Activated naive CD4-positive, alpha-beta T cell treated with anti-CD3 and anti-CD28 coated beads, Interleukin-2, amount 10 ng/mL, durations not matched to agents 7 days and 5 days (primary cell): ENCODE data around the gene CHRNA10.

Experiments used
- CTCF ChIA-PET: fragments of 350-600 bp; sonication (Branson Sonifier 250); formaldehyde crosslinking; loops from one replicate; lab custom pipeline; 2021; ENCODE audit warnings: antibody characterized with exemption; lab: Charles Lee
- DNase-seq: peaks from one replicate; pipeline ENCODE4 v3.0.0-alpha.2; 2020
- H3K27ac Mint-ChIP-seq: one replicate; pipeline ENCODE4 v1.8.0; 2021; ENCODE audit warnings: mild to moderate bottlenecking, moderate library complexity, mixed read lengths
- H3K27me3 Mint-ChIP-seq: one replicate; pipeline ENCODE4 v1.8.0; 2021; ENCODE audit warnings: mild to moderate bottlenecking, mixed read lengths
- H3K36me3 Mint-ChIP-seq: one replicate; pipeline ENCODE4 v1.8.0; 2021; ENCODE audit warnings: mixed read lengths
- H3K4me1 Mint-ChIP-seq: one replicate; pipeline ENCODE4 v1.8.0; 2021; ENCODE audit warnings: mixed read lengths
- H3K4me3 Mint-ChIP-seq: one replicate; pipeline ENCODE4 v1.8.0; 2021; ENCODE audit warnings: mild to moderate bottlenecking, moderate library complexity, mixed read lengths
- H3K9me3 Mint-ChIP-seq: one replicate; pipeline ENCODE4 v1.8.0; 2021; ENCODE audit warnings: mixed read lengths

Gene CHRNA10

GRCh38 chr11:3671334-3672254 is at the start of gene CHRNA10:
CHRNA10 (minus strand) TSS chr11:3671384; CDS start chr11:3671312, 72 bp downstream.
- Mint-ChIP-seq H3K4me1 (no peaks in the 10 kb centered on the region), H3K27me3 (no peaks in the 10 kb centered on the region), H3K36me3 (peaks cover 48% of the 10 kb centered on the region), H3K27ac (peak within 1 kb of the TSS; percentile 81), H3K9me3 (no peaks in the 10 kb centered on the region), H3K4me3 (no peak within 1 kb of the TSS)
- no peak for DNase-seq
- CTCF ChIA-PET = no interaction called here

- no peaks in the 10 kb centered on the region for H3K9me3 Mint-ChIP-seq
- no peaks in the 10 kb centered on the region for H3K4me1 Mint-ChIP-seq
- H3K4me3 Mint-ChIP-seq = no peak overlapping the region
- no peak for DNase-seq
- peaks cover 40% of the 10 kb centered on the region for H3K36me3 Mint-ChIP-seq
- H3K27ac Mint-ChIP-seq = no peak overlapping the region
- CTCF ChIA-PET = interaction anchor here (2.2 kb wide), 1 partner anchor 96 kb away, joined by 8 read pairs; the partner anchor contains the start of gene PGAP2
- H3K27me3 Mint-ChIP-seq = no peaks in the 10 kb centered on the region
Observed at GRCh38 chr11:3712274-3712673, 41.1 kb upstream of the CHRNA10 start.

- Mint-ChIP-seq H3K9me3 (no peaks in the 10 kb centered on the region), H3K27me3 (no peaks in the 10 kb centered on the region), H3K4me1 (no peaks in the 10 kb centered on the region), H3K36me3 (peaks cover 40% of the 10 kb centered on the region), H3K27ac (no peak overlapping the region), H3K4me3 (no peak overlapping the region)
- DNase-seq = no peak
- CTCF ChIA-PET = interaction anchor here (2.2 kb wide), 1 partner anchor 98 kb away, joined by 8 read pairs; the partner anchor contains the start of gene PGAP2
Observed at GRCh38 chr11:3710485-3711259, 39.5 kb upstream of the CHRNA10 start.

GRCh38 chr11:3709977-3710376 is 38.8 kb upstream of the CHRNA10 start:
- no peak for DNase-seq
- no peaks in the 10 kb centered on the region for H3K27me3 Mint-ChIP-seq
- CTCF ChIA-PET = interaction anchor here (2.2 kb wide), 1 partner anchor 98 kb away, joined by 8 read pairs; the partner anchor contains the start of gene PGAP2
- H3K4me1 Mint-ChIP-seq = no peaks in the 10 kb centered on the region
- H3K36me3 Mint-ChIP-seq = peaks cover 41% of the 10 kb centered on the region
- H3K9me3 Mint-ChIP-seq = no peaks in the 10 kb centered on the region
- H3K27ac Mint-ChIP-seq = no peak overlapping the region
- no peak overlapping the region for H3K4me3 Mint-ChIP-seq

GRCh38 chr11:3707176-3707575 is 36.0 kb upstream of the CHRNA10 start:
- H3K36me3 Mint-ChIP-seq = peaks cover 43% of the 10 kb centered on the region
- DNase-seq = no peak
- H3K9me3 Mint-ChIP-seq = no peaks in the 10 kb centered on the region
- no peak overlapping the region for H3K4me3 Mint-ChIP-seq
- CTCF ChIA-PET = no interaction called here
- no peak overlapping the region for H3K27ac Mint-ChIP-seq
- H3K27me3 Mint-ChIP-seq = no peaks in the 10 kb centered on the region
- H3K4me1 Mint-ChIP-seq = no peaks in the 10 kb centered on the region

GRCh38 chr11:3703383-3703782 is 32.2 kb upstream of the CHRNA10 start:
- no peak overlapping the region for H3K4me3 Mint-ChIP-seq
- H3K4me1 Mint-ChIP-seq = no peaks in the 10 kb centered on the region
- no peaks in the 10 kb centered on the region for H3K9me3 Mint-ChIP-seq
- no peaks in the 10 kb centered on the region for H3K27me3 Mint-ChIP-seq
- no peak overlapping the region for H3K27ac Mint-ChIP-seq
- CTCF ChIA-PET = interaction anchor here (1.1 kb wide), 1 partner anchor 106 kb away, joined by 3 read pairs; no protein-coding TSS in a partner anchor
- DNase-seq = no peak
- H3K36me3 Mint-ChIP-seq = peaks cover 56% of the 10 kb centered on the region

- no peaks in the 10 kb centered on the region for H3K4me1 Mint-ChIP-seq
- no peaks in the 10 kb centered on the region for H3K9me3 Mint-ChIP-seq
- no peak overlapping the region for H3K4me3 Mint-ChIP-seq
- CTCF ChIA-PET = interaction anchor here (0.9 kb wide), 1 partner anchor 108 kb away, joined by 4 read pairs; no protein-coding TSS in a partner anchor
- DNase-seq = no peak
- no peaks in the 10 kb centered on the region for H3K27me3 Mint-ChIP-seq
- H3K27ac Mint-ChIP-seq = peak overlapping the region; percentile 19
- peaks cover 57% of the 10 kb centered on the region for H3K36me3 Mint-ChIP-seq
Observed at GRCh38 chr11:3700910-3701309, 29.7 kb upstream of the CHRNA10 start.

- Mint-ChIP-seq H3K27me3 (no peaks in the 10 kb centered on the region), H3K27ac (peak overlapping the region; percentile 19), H3K4me3 (no peak overlapping the region), H3K36me3 (peaks cover 60% of the 10 kb centered on the region), H3K4me1 (no peaks in the 10 kb centered on the region), H3K9me3 (no peaks in the 10 kb centered on the region)
- CTCF ChIA-PET = interaction anchor here (0.9 kb wide), 1 partner anchor 109 kb away, joined by 4 read pairs; no protein-coding TSS in a partner anchor
- DNase-seq = no peak
Observed at GRCh38 chr11:3700410-3700809, 29.2 kb upstream of the CHRNA10 start.

GRCh38 chr11:3686751-3687150 is 15.6 kb upstream of the CHRNA10 start:
- no peak for DNase-seq
- Mint-ChIP-seq H3K9me3 (no peaks in the 10 kb centered on the region), H3K27me3 (no peaks in the 10 kb centered on the region), H3K36me3 (peaks cover 53% of the 10 kb centered on the region), H3K4me3 (no peak overlapping the region), H3K4me1 (peaks cover 13% of the 10 kb centered on the region), H3K27ac (no peak overlapping the region)
- CTCF ChIA-PET = interaction anchor here (1.1 kb wide), 1 partner anchor 121 kb away, joined by 3 read pairs; the partner anchor contains the start of gene PGAP2

GRCh38 chr11:3685923-3686322 is 14.7 kb upstream of the CHRNA10 start:
- Mint-ChIP-seq H3K36me3 (peaks cover 59% of the 10 kb centered on the region), H3K9me3 (no peaks in the 10 kb centered on the region), H3K4me3 (no peak overlapping the region), H3K27ac (no peak overlapping the region), H3K4me1 (peaks cover 18% of the 10 kb centered on the region), H3K27me3 (no peaks in the 10 kb centered on the region)
- CTCF ChIA-PET = interaction anchor here (1.1 kb wide), 1 partner anchor 122 kb away, joined by 3 read pairs; the partner anchor contains the start of gene PGAP2
- no peak for DNase-seq

- CTCF ChIA-PET = interaction anchor here (0.6 to 4.3 kb wide), 3 partner anchors 45 to 633 kb away, joined by 3 to 26 read pairs (median 3); partner anchors contain the start of gene PGAP2
- peaks cover 18% of the 10 kb centered on the region for H3K4me1 Mint-ChIP-seq
Observed at GRCh38 chr11:3684819-3685172, 13.6 kb upstream of the CHRNA10 start.

GRCh38 chr11:3684129-3684818 is 13.1 kb upstream of the CHRNA10 start:
- H3K9me3 Mint-ChIP-seq = no peaks in the 10 kb centered on the region
- H3K27me3 Mint-ChIP-seq = no peaks in the 10 kb centered on the region
- H3K27ac Mint-ChIP-seq = no peak overlapping the region
- DNase-seq = no peak
- H3K36me3 Mint-ChIP-seq = peaks cover 65% of the 10 kb centered on the region
- CTCF ChIA-PET = interaction anchor here (0.6 to 4.3 kb wide), 3 partner anchors 46 to 633 kb away, joined by 3 to 26 read pairs (median 3); partner anchors contain the start of gene PGAP2
- H3K4me1 Mint-ChIP-seq = peaks cover 18% of the 10 kb centered on the region
- no peak overlapping the region for H3K4me3 Mint-ChIP-seq

More at GRCh38 chr11:3684819-3685172, 13.6 kb upstream of the CHRNA10 start:
- H3K36me3 Mint-ChIP-seq = peaks cover 61% of the 10 kb centered on the region
- no peaks in the 10 kb centered on the region for H3K27me3 Mint-ChIP-seq
- no peak overlapping the region for H3K4me3 Mint-ChIP-seq
- no peak overlapping the region for H3K27ac Mint-ChIP-seq
- H3K9me3 Mint-ChIP-seq = no peaks in the 10 kb centered on the region
- DNase-seq = no peak

- DNase-seq = no peak
- H3K9me3 Mint-ChIP-seq = no peaks in the 10 kb centered on the region
- H3K4me3 Mint-ChIP-seq = no peak overlapping the region
- H3K27me3 Mint-ChIP-seq = no peaks in the 10 kb centered on the region
- CTCF ChIA-PET = interaction anchor here (0.6 to 4.3 kb wide), 4 partner anchors 35 to 356 kb away, joined by 3 to 26 read pairs (median 3); partner anchors contain the start of gene PGAP2
- no peak overlapping the region for H3K27ac Mint-ChIP-seq
- peaks cover 66% of the 10 kb centered on the region for H3K36me3 Mint-ChIP-seq
- H3K4me1 Mint-ChIP-seq = peaks cover 18% of the 10 kb centered on the region
Observed at GRCh38 chr11:3683039-3683438, 11.9 kb upstream of the CHRNA10 start.
